Measurements from ENCODE around the gene CACNA1C.

Gene CACNA1C

GRCh38 chr12:2485681-2486080 lies 432.9 kb downstream of the CACNA1C start:
- H3K27ac ChIP-seq, result no peak overlapping the region
- no peaks in the 10 kb centered on the region for H3K36me3 ChIP-seq (replicated peaks)
- TF ChIP-seq CTCF (IDR thresholded peaks at IDR 0.05; ENCODE audit: low read depth, low read length, missing control alignments), result no peak
- no peaks in the 10 kb centered on the region for H3K27me3 ChIP-seq (replicated peaks)
- no peak overlapping the region for H3K4me3 ChIP-seq (ENCODE audit: low read depth, low read length)
- no peak for DNase-seq
- in situ Hi-C loops (cut with HindIII; ENCODE audit: low pct_ligation_motif_present, low sequenced_read_pairs), result no loop called here

GRCh38 chr12:2486796-2487195 lies 434.0 kb downstream of the CACNA1C start:
- in situ Hi-C loops (cut with HindIII; ENCODE audit: low pct_ligation_motif_present, low sequenced_read_pairs), result no loop called here
- DNase-seq, result no peak
- H3K4me3 ChIP-seq (ENCODE audit: low read depth, low read length), result no peak overlapping the region
- no peaks in the 10 kb centered on the region for H3K27me3 ChIP-seq (replicated peaks)
- H3K27ac ChIP-seq, result no peak overlapping the region
- H3K36me3 ChIP-seq (replicated peaks), result no peaks in the 10 kb centered on the region
- TF ChIP-seq CTCF (IDR thresholded peaks at IDR 0.05; ENCODE audit: low read depth, low read length, missing control alignments), result no peak

- H3K27me3 ChIP-seq (replicated peaks), result no peaks in the 10 kb centered on the region
- in situ Hi-C loops (cut with HindIII; ENCODE audit: low pct_ligation_motif_present, low sequenced_read_pairs), result no loop called here
These were observed 434.5 kb downstream of the CACNA1C start for GRCh38 chr12:2487278-2487677.

GRCh38 chr12:2488131-2488530 lies 435.3 kb downstream of the CACNA1C start:
- DNase-seq, result no peak
- in situ Hi-C loops (cut with HindIII; ENCODE audit: low pct_ligation_motif_present, low sequenced_read_pairs), result no loop called here
- TF ChIP-seq CTCF (IDR thresholded peaks at IDR 0.05; ENCODE audit: low read depth, low read length, missing control alignments), result no peak
- Histone ChIP-seq H3K27ac (no peak overlapping the region), H3K27me3 (replicated peaks) (no peaks in the 10 kb centered on the region), H3K4me3 (ENCODE audit: low read depth, low read length) (no peak overlapping the region), H3K36me3 (replicated peaks) (no peaks in the 10 kb centered on the region)

More at GRCh38 chr12:2487278-2487677, 434.5 kb downstream of the CACNA1C start:
- DNase-seq, result no peak
- TF ChIP-seq CTCF (IDR thresholded peaks at IDR 0.05; ENCODE audit: low read depth, low read length, missing control alignments), result no peak
- no peak overlapping the region for H3K4me3 ChIP-seq (ENCODE audit: low read depth, low read length)
- no peaks in the 10 kb centered on the region for H3K36me3 ChIP-seq (replicated peaks)
- no peak overlapping the region for H3K27ac ChIP-seq

- H3K27ac ChIP-seq, result no peak overlapping the region
- in situ Hi-C loops (cut with HindIII; ENCODE audit: low pct_ligation_motif_present, low sequenced_read_pairs), result no loop called here
- no peaks in the 10 kb centered on the region for H3K36me3 ChIP-seq (replicated peaks)
- DNase-seq, result no peak
- no peaks in the 10 kb centered on the region for H3K27me3 ChIP-seq (replicated peaks)
- no peak overlapping the region for H3K4me3 ChIP-seq (ENCODE audit: low read depth, low read length)
- no peak for TF ChIP-seq CTCF (IDR thresholded peaks at IDR 0.05; ENCODE audit: low read depth, low read length, missing control alignments)
These were observed 435.8 kb downstream of the CACNA1C start for GRCh38 chr12:2488596-2488995.

- no peak for TF ChIP-seq CTCF (IDR thresholded peaks at IDR 0.05; ENCODE audit: low read depth, low read length, missing control alignments)
- in situ Hi-C loops (cut with HindIII; ENCODE audit: low pct_ligation_motif_present, low sequenced_read_pairs), result no loop called here
- Histone ChIP-seq H3K27ac (no peak overlapping the region), H3K27me3 (replicated peaks) (no peaks in the 10 kb centered on the region), H3K36me3 (replicated peaks) (no peaks in the 10 kb centered on the region), H3K4me3 (ENCODE audit: low read depth, low read length) (no peak overlapping the region)
- no peak for DNase-seq
These were observed 436.5 kb downstream of the CACNA1C start for GRCh38 chr12:2489275-2489674.

Measured in brain microvascular endothelial cell (primary cell).